DOHH2 (cell line): ENCODE results near the gene GALNT2.

ENCODE experiments used
- CTCF ChIP-seq: fragments of 200-600 bp; sonication (generic); IDR thresholded peaks from one replicate; pipeline ENCODE4 v1.5.1; 2014; ENCODE audit warnings: antibody characterized with exemption, mild to moderate bottlenecking, low read depth, low read length; ENCODE audit not compliant: poor library complexity, severe bottlenecking
- EZH2phosphoT487 ChIP-seq: fragments of 200-600 bp; sonication (generic); IDR thresholded peaks from 2 replicates; pipeline ENCODE4 v1.6.1; 2017; ENCODE audit warnings: borderline replicate concordance, mild to moderate bottlenecking, antibody characterized with exemption, low read length, moderate library complexity, mixed read lengths

DNA sequence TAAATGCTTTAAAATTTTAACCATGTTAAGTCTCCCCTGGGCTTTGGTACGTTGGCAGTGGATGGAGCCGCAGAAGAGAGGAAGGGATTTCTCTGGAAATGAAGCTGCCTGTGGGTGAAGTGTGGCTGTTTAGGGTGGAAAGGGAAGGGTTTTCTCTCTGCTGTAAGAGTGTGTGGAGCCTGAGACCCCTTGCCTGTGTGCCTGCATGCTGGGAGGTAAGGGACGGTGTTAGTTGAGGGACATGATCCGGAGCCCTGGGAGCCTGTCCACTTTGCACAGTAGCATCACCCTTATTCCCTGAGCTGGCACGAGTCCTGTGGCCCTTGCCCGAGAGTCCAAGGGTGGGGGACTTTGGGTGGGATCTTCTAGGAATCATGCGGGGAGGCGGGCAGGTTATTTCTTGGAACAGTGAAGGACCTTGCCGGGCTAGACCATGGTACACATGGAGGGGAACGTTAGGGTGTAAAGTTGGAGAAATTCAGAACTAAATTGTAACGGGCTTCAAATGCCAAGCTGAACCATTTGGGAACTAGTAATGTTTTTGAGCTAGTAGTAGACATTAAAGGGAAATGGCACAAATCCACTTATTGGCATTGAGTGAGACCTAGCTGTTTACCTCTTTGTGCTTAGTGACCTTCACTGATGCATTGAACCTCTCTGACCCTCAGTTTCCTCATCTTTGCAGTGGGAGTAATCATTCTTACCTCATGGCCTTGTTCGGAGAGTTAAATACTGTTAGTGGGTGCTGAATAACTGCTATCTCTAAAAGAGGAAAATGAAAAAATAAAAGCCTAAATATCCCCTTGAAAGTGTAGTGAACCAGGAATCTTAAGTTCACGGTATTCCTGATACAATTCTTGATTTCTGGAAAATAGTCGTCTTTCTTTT is 3.5 kb downstream of the GALNT2 start:
- no peak for TF ChIP-seq CTCF
- TF ChIP-seq EZH2phosphoT487 = no peak
